ENCODE data around the gene MMP14.
A peak's percentile ranks its signal among the peaks of the same experiment; 100 is the strongest.

MMP14 gene

GRCh38 chr14:22884076-22884737, 47.8 kb downstream of the MMP14 start:
- no peak for TF ChIP-seq POLR2AphosphoS5 (IDR thresholded peaks at IDR 0.05; ENCODE audit: low read depth)
- TF ChIP-seq, protein P1, sequence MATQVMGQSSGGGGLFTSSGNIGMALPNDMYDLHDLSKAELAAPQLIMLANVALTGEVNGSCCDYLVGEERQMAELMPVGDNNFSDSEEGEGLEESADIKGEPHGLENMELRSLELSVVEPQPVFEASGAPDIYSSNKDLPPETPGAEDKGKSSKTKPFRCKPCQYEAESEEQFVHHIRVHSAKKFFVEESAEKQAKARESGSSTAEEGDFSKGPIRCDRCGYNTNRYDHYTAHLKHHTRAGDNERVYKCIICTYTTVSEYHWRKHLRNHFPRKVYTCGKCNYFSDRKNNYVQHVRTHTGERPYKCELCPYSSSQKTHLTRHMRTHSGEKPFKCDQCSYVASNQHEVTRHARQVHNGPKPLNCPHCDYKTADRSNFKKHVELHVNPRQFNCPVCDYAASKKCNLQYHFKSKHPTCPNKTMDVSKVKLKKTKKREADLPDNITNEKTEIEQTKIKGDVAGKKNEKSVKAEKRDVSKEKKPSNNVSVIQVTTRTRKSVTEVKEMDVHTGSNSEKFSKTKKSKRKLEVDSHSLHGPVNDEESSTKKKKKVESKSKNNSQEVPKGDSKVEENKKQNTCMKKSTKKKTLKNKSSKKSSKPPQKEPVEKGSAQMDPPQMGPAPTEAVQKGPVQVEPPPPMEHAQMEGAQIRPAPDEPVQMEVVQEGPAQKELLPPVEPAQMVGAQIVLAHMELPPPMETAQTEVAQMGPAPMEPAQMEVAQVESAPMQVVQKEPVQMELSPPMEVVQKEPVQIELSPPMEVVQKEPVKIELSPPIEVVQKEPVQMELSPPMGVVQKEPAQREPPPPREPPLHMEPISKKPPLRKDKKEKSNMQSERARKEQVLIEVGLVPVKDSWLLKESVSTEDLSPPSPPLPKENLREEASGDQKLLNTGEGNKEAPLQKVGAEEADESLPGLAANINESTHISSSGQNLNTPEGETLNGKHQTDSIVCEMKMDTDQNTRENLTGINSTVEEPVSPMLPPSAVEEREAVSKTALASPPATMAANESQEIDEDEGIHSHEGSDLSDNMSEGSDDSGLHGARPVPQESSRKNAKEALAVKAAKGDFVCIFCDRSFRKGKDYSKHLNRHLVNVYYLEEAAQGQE (IDR thresholded peaks at IDR 0.05; ENCODE audit: insufficient replicate concordance, low read depth) = no peak
- no peak for TF ChIP-seq GABPA (IDR thresholded peaks at IDR 0.05; ENCODE audit: low read depth)
- TF ChIP-seq CTCF (IDR thresholded peaks at IDR 0.05; ENCODE audit: insufficient read depth, low read length) = no peak
- TF ChIP-seq SPI1 (IDR thresholded peaks at IDR 0.05; ENCODE audit: borderline replicate concordance, low read depth) = no peak
- Histone ChIP-seq H3K4me3 (replicated peaks; ENCODE audit: insufficient read depth, low read length) (no peak overlapping the region), H3K27ac (replicated peaks) (no peak overlapping the region), H3K27me3 (ENCODE audit: insufficient read depth, poor library complexity, severe bottlenecking) (peaks cover 5% of the 10 kb centered on the region)
- DNase-seq (ENCODE audit: low read depth in 1 of 2, low spot score in 1 of 2) = peak in 1 of 2 experiments; percentile 26

DNA sequence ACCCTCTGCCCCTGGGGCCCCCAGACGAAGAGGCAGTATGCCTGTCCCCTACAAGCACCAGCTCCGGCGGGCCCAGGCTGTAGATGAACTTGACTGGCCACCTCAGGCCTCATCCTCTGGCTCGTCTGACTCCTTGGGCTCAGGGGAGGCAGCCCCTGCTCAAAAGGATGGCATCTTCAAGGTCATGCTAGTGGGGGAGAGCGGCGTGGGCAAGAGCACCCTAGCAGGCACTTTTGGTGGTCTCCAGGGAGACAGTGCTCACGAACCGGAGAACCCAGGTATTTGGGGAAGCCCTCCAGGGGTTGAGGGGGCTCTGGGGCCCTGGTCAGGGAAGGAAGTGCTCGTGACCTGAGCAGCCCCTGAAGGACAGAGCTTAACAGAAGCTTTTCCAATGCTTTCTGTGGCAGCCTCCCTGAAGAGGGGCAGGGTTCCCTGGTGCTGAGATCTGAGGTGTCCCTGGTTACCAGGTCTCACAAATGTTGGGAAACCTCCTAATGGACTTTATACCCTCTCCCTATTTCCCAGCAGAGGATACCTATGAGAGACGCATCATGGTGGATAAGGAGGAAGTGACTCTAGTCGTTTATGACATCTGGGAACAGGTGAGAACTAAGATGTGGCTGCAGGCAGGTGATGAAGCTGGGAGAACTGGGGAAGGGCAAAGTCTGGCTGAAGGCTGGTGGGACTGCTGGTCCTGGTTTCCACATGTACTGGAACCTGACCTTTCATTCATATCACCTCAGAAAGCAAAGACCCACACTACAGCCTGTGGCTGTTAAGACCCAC, 48.5 kb downstream of the MMP14 start:
- H3K27ac ChIP-seq (replicated peaks) = no peak overlapping the region
- TF ChIP-seq, protein P1 (IDR thresholded peaks at IDR 0.05; ENCODE audit: insufficient replicate concordance, low read depth) = no peak
- TF ChIP-seq POLR2AphosphoS5 (IDR thresholded peaks at IDR 0.05; ENCODE audit: low read depth) (no peak), SPI1 (IDR thresholded peaks at IDR 0.05; ENCODE audit: borderline replicate concordance, low read depth) (no peak), GABPA (IDR thresholded peaks at IDR 0.05; ENCODE audit: low read depth) (no peak), CTCF (IDR thresholded peaks at IDR 0.05; ENCODE audit: insufficient read depth, low read length) (no peak)
- H3K27me3 ChIP-seq (ENCODE audit: insufficient read depth, poor library complexity, severe bottlenecking) = peaks cover 5% of the 10 kb centered on the region
- no peak for DNase-seq (ENCODE audit: low read depth in 1 of 2, low spot score in 1 of 2)
- no peak overlapping the region for H3K4me3 ChIP-seq (replicated peaks; ENCODE audit: insufficient read depth, low read length)

DNA sequence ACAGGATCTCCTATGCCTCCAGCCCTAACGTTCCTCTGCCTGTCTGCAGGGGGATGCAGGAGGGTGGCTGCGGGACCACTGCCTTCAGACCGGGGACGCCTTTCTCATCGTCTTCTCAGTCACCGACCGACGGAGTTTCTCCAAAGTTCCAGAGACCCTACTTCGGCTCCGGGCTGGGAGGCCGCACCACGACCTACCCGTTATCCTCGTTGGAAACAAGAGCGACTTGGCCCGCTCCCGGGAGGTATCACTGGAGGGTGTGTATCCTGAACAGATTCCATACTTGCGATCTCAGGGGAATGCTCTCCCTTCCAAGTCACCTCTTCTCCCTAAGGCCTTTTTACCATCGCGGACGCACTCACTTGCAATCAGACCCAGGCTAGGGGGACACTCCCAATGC, 49.6 kb downstream of the MMP14 start:
- Histone ChIP-seq H3K27ac (replicated peaks) (no peak overlapping the region), H3K4me3 (replicated peaks; ENCODE audit: insufficient read depth, low read length) (no peak overlapping the region), H3K27me3 (ENCODE audit: insufficient read depth, poor library complexity, severe bottlenecking) (peaks cover 5% of the 10 kb centered on the region)
- TF ChIP-seq, protein P1 (IDR thresholded peaks at IDR 0.05; ENCODE audit: insufficient replicate concordance, low read depth) = no peak
- no peak for TF ChIP-seq GABPA (IDR thresholded peaks at IDR 0.05; ENCODE audit: low read depth)
- no peak for TF ChIP-seq CTCF (IDR thresholded peaks at IDR 0.05; ENCODE audit: insufficient read depth, low read length)
- TF ChIP-seq SPI1 (IDR thresholded peaks at IDR 0.05; ENCODE audit: borderline replicate concordance, low read depth) = no peak
- TF ChIP-seq POLR2AphosphoS5 (IDR thresholded peaks at IDR 0.05; ENCODE audit: low read depth) = no peak
- DNase-seq (ENCODE audit: low read depth in 1 of 2, low spot score in 1 of 2) = no peak

All from HL-60 (cell line).